ENCODE results near the gene TMEM175.

Gene TMEM175

GRCh38 chr4:960636-961350, 28.5 kb downstream of the TMEM175 start:
- no peak for DNase-seq

DNA sequence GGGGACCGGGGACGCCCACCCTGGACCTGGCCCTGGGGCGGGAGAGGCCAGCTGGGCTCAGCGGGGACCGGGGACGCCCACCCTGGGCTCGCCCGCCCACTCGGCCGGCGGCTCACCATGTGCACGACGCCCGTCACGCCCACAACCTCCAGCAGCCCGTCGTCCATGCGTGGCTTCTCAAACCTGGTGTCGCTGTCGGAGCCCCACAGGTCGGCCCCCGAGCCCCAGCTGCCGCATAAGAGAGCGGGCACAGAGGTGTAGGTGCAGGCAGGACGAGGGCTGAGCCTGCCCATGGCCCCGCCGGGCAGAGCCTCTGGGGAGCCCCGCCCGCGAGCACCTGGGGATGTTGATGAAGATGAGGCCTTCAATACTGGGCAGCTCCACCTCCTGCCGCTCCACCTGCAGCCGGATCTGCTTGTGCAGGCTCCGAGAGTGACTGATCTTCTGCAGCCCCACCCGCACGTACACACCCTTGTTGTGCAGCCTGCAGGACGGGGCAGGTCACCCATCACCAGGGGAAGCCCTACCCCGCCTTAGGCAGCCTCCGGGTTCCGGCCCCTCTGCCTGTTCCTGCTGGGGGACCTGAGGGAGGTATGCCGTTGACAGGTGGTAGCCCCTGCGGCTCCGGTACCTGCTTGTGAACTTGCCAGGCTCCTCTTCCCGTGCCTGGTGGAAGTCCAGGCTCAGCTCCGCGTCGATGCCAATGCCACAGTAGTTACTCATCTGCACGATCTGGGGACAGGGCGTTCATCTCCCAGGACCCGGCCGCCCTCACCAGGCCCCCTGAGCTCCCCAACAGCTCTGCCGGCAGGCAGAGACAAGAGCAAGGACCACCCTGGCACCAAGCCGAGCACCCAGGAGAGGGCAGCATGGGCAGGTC, 29.3 kb downstream of the TMEM175 start:
- DNase-seq, result no peak

GRCh38 chr4:962231-963208, 30.3 kb downstream of the TMEM175 start:
- no peak for DNase-seq

DNA sequence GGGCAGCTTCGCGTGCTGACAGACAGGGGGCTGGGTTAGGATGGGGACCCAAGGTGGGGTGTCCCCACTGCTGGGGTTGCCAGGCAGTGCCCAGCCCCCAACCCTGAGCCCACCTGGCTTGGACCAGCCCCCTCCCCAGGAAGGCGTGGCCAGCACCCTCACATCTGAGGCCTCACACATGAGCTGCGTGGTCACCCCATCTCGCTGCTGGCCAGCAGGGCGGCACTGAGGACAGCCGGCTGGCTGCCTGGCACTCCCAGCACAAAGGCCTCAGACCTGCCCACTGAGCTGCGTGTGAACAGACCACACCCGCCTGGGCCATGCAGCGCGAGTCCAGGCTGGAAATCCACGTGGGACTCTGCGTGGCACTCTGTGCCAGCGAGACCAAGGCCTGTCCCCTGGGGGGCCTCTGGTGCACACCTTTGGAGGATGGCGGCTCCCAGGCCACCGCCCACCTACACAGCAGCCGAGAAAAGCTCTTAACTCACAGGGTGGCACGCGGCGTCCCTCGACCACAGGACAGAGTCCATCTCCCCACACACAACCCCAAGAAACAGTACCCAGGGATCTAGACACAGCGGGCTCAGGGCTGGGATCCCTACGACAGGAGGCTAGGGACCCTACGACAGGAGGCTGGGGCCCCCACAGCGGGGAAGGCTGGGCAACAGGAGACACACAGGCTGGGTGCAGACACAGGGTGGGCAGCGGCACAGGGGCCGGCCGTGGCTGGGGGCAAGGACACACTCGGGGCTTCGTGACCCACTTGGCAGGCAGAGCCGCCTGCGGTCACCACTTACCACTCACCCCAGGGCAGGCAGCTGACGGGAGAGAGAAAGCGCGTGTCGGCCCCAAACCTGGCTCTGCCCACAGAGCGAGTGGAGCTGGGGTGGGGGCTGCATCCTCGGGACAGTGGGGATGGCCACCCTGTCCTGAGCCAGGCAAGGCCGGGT, 31.3 kb downstream of the TMEM175 start:
- no peak for DNase-seq

- no peak for DNase-seq
These were observed 32.2 kb downstream of the TMEM175 start for GRCh38 chr4:964346-965025.

GRCh38 chr4:965048-965765, 32.9 kb downstream of the TMEM175 start:
- no peak for DNase-seq

DNA sequence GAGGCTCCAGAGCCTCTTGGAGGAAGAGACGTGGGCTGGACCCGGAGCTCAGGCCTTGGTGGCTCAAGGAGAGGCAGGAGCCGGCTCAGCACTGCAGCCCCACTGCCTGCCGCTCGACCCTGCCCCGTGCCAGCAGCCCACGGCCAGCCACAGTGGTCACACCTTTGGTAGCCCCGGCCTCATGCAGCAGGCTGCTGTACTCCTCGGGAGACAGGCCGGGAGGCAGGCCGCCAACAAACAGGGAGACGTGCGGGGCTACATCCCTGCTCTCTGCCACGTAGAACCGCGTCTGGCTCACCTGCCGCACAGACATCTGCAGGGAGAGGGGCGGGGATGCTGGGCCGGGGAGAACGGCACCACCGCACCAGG, 33.5 kb downstream of the TMEM175 start:
- DNase-seq, result no peak

GRCh38 chr4:966266-967112, 34.2 kb downstream of the TMEM175 start:
- DNase-seq, result no peak

- DNase-seq, result no peak
These were observed 35.1 kb downstream of the TMEM175 start for GRCh38 chr4:967113-968104.

- DNase-seq, result no peak
These were observed 36.0 kb downstream of the TMEM175 start for GRCh38 chr4:968221-968620.

- DNase-seq, result no peak
These were observed 36.5 kb downstream of the TMEM175 start for GRCh38 chr4:968621-969394.

- DNase-seq, result no peak
These were observed 37.9 kb downstream of the TMEM175 start for GRCh38 chr4:970046-970745.

GRCh38 chr4:970854-971520, 38.7 kb downstream of the TMEM175 start:
- no peak for DNase-seq

- DNase-seq, result no peak
These were observed 39.6 kb downstream of the TMEM175 start for GRCh38 chr4:971666-972500.
